Suprapubic skin (tissue), 3 donors: ENCODE data around the gene GNB3.

ENCODE experiments used
- CTCF ChIP-seq, 2 donors: fragments of 200-600 bp in 1 of 2; fragments of 450-650 bp in 1 of 2; sonication (generic) in 1 of 2; IDR thresholded peaks; one replicate each; pipeline ENCODE4 v1.5.1; 2016 to 2019; ENCODE audit warnings: antibody characterized with exemption in 2 of 2, mild to moderate bottlenecking in 1 of 2, moderate library complexity in 1 of 2
- POLR2A ChIP-seq, 2 donors: fragments of 450-650 bp; IDR thresholded peaks; one replicate each; pipeline ENCODE4 v1.6.1; 2017; ENCODE audit warnings: antibody characterized with exemption in 2 of 2, mild to moderate bottlenecking in 2 of 2, moderate library complexity in 2 of 2

DNA sequence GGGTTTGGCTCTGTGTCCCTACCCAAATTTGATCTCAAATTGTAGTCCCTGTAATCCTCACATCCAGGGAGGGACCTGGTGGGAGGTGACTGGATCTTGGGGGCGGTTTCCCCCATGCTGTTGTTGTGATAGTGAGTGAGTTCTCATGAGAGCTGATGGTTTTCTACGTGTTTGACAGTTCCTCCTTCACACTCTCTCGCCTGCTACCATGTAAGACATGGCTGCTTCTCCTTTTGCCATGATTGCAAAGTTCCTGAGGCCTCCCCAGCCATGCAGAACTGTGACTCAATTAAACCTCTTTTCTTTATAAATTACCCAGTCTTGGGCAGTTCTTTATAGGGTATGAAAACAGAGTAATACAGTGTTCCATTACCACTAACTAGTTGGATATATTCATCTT is 53.6 kb downstream of the GNB3 start:
- TF ChIP-seq CTCF (IDR thresholded peaks at IDR 0.05) (no peak), POLR2A (IDR thresholded peaks at IDR 0.05) (no peak)
